OCI-LY1 (cell line): Measurements from ENCODE around the gene STUM.

ENCODE experiments used
- EZH2 ChIP-seq: fragments of 200-600 bp; sonication (generic), shearing (Covaris generic); IDR thresholded peaks from 2 replicates; pipeline ENCODE4 v1.8.0; 2017; ENCODE audit warnings: borderline replicate concordance, mixed run types, mild to moderate bottlenecking, antibody characterized with exemption, low read length, moderate library complexity, mixed read lengths
- TF ChIP-seq, protein P1 (sequence below): fragments of 200-600 bp; sonication (generic), shearing (Covaris generic); IDR thresholded peaks from 2 replicates; pipeline ENCODE4 v1.5.1; 2017; ENCODE audit warnings: mild to moderate bottlenecking, antibody characterized with exemption, low read length, moderate library complexity, mixed read lengths

GRCh38 chr1:226633541-226634165, 85.1 kb downstream of the STUM start:
- TF ChIP-seq, protein P1, sequence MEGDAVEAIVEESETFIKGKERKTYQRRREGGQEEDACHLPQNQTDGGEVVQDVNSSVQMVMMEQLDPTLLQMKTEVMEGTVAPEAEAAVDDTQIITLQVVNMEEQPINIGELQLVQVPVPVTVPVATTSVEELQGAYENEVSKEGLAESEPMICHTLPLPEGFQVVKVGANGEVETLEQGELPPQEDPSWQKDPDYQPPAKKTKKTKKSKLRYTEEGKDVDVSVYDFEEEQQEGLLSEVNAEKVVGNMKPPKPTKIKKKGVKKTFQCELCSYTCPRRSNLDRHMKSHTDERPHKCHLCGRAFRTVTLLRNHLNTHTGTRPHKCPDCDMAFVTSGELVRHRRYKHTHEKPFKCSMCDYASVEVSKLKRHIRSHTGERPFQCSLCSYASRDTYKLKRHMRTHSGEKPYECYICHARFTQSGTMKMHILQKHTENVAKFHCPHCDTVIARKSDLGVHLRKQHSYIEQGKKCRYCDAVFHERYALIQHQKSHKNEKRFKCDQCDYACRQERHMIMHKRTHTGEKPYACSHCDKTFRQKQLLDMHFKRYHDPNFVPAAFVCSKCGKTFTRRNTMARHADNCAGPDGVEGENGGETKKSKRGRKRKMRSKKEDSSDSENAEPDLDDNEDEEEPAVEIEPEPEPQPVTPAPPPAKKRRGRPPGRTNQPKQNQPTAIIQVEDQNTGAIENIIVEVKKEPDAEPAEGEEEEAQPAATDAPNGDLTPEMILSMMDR: no peak
- TF ChIP-seq EZH2: no peak
